GM18907 (cell line): Measurements from ENCODE around the gene FOXN4.

ENCODE experiments used
- ATAC-seq: cut with Tn5 transposase; IDR thresholded peaks from one replicate; pipeline ENCODE4 v1.9.1; 2021; ENCODE audit warnings: mild to moderate bottlenecking, moderate library complexity; ENCODE audit not compliant: unreplicated experiment

FOXN4 gene

GRCh38 chr12:109309381-109310246 is 530 bp upstream of the FOXN4 start:
- ATAC-seq, result no peak

- ATAC-seq, result no peak
Measured at GRCh38 chr12:109307051-109307450, 2.0 kb downstream of the FOXN4 start.

GRCh38 chr12:109305547-109305946 is 3.5 kb downstream of the FOXN4 start:
- no peak for ATAC-seq

- ATAC-seq, result no peak
Measured at GRCh38 chr12:109304485-109304884, 4.6 kb downstream of the FOXN4 start.

- ATAC-seq, result no peak
Measured at GRCh38 chr12:109302770-109303169, 6.3 kb downstream of the FOXN4 start.

GRCh38 chr12:109302358-109302757 is 6.7 kb downstream of the FOXN4 start:
- no peak for ATAC-seq

- ATAC-seq, result no peak
Measured at GRCh38 chr12:109301643-109302168, 7.4 kb downstream of the FOXN4 start.

- ATAC-seq, result no peak
Measured at GRCh38 chr12:109299849-109300248, 9.2 kb downstream of the FOXN4 start.

GRCh38 chr12:109296431-109296830 is 12.7 kb downstream of the FOXN4 start:
- no peak for ATAC-seq

GRCh38 chr12:109295764-109296425 is 13.2 kb downstream of the FOXN4 start:
- ATAC-seq, result no peak

GRCh38 chr12:109294286-109294796 is 14.7 kb downstream of the FOXN4 start:
- ATAC-seq, result no peak

- no peak for ATAC-seq
Measured at GRCh38 chr12:109293106-109293505, 16.0 kb downstream of the FOXN4 start.

- no peak for ATAC-seq
Measured at GRCh38 chr12:109292342-109292711, 16.8 kb downstream of the FOXN4 start.

GRCh38 chr12:109291521-109292341 is 17.4 kb downstream of the FOXN4 start:
- ATAC-seq, result no peak

GRCh38 chr12:109291117-109291516 is 18.0 kb downstream of the FOXN4 start:
- ATAC-seq, result no peak

- ATAC-seq, result no peak
Measured at GRCh38 chr12:109290061-109290460, 19.0 kb downstream of the FOXN4 start.

- no peak for ATAC-seq
Measured at GRCh38 chr12:109289551-109289950, 19.5 kb downstream of the FOXN4 start.

GRCh38 chr12:109289004-109289403 is 20.1 kb downstream of the FOXN4 start:
- ATAC-seq, result no peak

GRCh38 chr12:109288571-109288970 is 20.5 kb downstream of the FOXN4 start:
- no peak for ATAC-seq

GRCh38 chr12:109287811-109288469 is 21.1 kb downstream of the FOXN4 start:
- no peak for ATAC-seq
